GM18505 (cell line): ENCODE data around the gene TRIM36.
A peak's percentile ranks its signal among the peaks of the same experiment; 100 is the strongest.

Source experiments
- ATAC-seq: cut with Tn5 transposase; IDR thresholded peaks from one replicate; pipeline ENCODE4 v1.9.1; 2021; ENCODE audit not compliant: unreplicated experiment
- POLR2A ChIP-seq: IDR thresholded peaks from 4 replicates; pipeline ENCODE4 v1.6.1; 2011; ENCODE audit warnings: borderline replicate concordance; ENCODE audit not compliant: insufficient read depth, insufficient read length; ENCODE audit errors: extremely low read depth

TRIM36 gene, protein sequence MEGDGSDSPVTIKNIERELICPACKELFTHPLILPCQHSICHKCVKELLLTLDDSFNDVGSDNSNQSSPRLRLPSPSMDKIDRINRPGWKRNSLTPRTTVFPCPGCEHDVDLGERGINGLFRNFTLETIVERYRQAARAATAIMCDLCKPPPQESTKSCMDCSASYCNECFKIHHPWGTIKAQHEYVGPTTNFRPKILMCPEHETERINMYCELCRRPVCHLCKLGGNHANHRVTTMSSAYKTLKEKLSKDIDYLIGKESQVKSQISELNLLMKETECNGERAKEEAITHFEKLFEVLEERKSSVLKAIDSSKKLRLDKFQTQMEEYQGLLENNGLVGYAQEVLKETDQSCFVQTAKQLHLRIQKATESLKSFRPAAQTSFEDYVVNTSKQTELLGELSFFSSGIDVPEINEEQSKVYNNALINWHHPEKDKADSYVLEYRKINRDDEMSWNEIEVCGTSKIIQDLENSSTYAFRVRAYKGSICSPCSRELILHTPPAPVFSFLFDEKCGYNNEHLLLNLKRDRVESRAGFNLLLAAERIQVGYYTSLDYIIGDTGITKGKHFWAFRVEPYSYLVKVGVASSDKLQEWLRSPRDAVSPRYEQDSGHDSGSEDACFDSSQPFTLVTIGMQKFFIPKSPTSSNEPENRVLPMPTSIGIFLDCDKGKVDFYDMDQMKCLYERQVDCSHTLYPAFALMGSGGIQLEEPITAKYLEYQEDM

DNA sequence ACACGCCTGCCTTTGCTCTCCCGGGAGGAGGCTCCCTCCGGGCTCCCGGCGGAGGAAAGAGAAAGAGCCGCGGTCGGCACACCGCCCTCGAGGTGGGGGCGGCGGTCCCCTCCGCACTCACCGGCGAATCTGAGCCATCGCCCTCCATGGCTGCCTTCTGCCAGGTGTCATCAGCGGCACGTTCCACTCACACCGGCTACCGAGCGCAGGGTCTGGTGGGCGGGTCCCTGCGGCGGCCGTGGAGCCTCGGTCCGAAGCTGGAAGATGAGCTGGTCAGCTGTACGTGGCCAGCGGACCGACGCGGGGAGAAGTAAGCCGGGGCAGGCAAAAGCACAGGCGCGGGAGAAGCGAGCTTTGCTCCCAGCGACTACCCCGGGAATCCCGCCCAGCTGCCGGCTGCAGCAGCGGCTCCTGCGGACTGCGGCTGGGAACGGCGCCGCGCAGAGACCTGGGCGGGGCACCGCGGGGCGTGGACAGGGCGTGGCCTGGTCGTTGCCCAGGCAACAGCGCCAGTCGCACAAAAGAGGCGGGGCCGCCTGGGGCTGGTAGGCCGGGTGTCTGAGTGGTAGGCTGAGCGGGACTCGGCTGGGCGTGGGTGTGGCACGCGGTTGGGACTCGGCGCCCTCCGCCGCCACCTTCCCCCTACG is at the start of gene TRIM36:
TSS of gene TRIM36 (minus strand) at position 422 of the 647 bp plus-strand sequence. CDS start at position 148, 274 bp downstream.
- TF ChIP-seq POLR2A: peak; percentile 34
- peak; percentile 98 for ATAC-seq

DNA sequence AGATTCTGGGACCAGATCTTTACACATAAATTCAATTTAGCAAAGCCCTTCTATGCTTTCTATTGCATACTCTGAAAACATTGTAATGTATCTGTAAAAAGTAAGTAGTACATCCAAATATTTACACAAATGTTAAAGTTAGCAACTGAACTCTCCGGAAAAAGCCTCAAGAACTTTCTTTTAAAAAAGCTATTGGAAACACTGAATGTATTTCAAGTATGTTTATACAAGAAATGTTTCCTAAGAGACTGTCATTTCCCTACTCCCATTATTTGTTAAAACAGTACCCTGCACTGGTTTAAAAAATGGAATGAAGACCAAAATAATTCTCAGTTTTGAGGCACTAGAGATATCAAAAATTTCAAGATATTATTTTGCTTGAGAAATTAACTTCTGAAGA is 44.8 kb upstream of the TRIM36 start:
- ATAC-seq: no peak
- no peak for TF ChIP-seq POLR2A

DNA sequence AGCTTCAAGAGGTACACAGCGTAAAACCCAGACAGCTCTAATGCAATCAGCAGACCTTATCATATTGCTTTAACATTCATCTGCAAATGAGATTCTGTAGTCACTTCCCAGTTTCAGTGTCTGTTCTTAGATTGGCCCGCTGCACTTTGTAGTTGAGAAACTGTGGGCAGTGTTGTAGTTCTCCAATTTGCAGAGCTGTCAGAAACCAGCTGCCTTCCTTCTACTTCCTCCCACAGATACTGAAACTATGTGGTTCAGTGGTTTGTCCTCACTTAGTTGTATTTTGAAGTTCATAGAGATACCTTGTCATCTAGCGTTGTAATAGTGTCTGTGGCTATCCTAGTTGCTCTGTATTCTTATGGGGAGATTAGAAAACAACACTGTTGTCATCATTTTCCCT is 39.6 kb upstream of the TRIM36 start:
- ATAC-seq: peak; percentile 99
- TF ChIP-seq POLR2A: no peak

DNA sequence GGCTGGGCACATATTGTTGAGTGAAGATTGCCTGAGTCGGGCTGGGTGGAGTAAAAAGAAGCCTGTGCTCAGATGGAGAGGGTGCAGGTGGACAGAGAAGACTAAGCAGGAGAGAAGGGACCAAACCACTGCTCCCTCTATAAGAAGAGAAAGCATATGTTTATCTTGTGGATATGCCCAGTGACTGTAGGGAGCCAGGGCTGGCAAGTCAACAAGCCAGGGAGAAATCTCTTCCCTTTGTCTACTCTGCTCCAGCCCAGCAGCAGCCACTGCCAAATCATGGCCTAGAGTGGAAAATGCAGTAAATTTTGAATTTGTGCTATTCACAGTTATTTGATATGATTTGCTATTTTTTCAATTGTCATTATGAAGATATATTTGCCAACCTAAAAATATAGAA is 33.2 kb upstream of the TRIM36 start:
- no peak for TF ChIP-seq POLR2A
- no peak for ATAC-seq

DNA sequence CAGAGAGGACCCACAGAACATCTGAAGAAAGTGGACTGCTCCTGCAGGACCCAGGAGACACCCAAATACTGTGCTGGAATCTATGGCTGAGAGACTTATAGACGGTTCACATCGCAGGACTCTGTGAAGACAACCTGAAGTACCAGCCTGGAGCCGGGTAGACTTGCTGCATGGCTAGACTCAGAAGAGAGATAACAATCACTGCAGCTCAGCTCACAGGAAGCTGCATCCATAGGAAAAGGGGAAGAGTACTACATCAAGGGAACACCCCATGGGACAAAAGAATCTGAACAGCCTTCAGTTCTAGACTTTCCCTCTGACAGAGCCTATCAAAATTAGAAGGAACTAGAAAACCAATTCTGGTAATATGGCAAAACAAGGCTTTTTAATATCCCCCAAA is 26.5 kb upstream of the TRIM36 start:
- no peak for TF ChIP-seq POLR2A

DNA sequence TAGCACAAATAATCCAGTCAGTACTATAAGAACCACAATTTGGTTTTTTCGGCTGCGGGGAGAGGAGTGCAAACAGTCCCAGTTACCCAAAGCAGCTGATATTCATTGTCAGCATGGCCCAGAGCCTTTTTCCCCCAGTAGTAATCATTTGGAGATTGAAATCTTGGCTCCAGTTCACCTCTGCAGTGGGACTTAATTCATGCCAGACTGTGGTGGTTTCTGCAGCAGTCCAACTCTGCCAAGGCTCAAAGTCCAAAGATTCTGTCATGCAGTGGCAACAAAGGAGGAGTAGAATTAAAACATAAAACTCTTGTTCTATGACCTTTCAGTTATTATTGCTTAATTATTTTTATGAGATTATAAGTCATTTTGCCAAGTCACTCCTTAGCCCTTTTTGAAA is 25.0 kb upstream of the TRIM36 start:
- no peak for TF ChIP-seq POLR2A
- ATAC-seq: no peak

More for the DNA sequence above, 26.5 kb upstream of the TRIM36 start:
- ATAC-seq: no peak

DNA sequence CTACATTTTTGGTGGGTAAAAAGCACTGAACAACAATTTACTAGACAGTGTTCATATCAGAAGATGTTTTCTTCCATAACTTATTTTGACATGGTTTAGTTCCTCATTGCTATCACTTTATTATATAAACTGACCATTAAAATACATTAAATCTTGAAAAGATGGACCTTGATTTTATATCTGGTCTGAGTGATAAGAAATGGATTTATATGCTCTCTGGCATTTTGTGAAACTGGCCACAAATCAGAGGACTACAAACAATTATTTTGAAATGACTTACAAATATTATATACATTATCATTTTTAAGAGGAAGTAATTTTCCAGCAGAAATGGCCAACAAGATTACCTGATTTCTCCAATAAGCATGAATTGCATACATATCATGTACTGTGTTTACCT is 23.6 kb upstream of the TRIM36 start:
- ATAC-seq: no peak
- no peak for TF ChIP-seq POLR2A

DNA sequence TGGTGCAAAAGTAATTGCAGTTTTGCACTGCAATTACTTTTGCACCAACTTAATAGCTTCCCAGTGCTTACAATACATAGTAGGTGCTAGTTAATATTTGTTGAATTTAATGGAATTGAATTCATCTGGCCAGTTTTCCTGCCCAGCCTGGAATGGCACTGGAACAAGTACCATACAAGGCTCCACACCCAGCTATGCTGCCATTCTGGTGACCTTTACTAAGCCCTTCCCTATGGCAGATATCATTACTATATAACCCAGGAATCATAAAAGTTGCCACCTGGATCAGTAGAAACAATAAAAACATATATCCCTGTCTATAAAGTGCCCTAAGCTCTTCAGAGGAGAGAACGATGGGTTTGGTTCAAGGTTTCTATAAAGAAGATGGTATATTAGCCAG is 22.4 kb upstream of the TRIM36 start:
- ATAC-seq: no peak
- TF ChIP-seq POLR2A: no peak

DNA sequence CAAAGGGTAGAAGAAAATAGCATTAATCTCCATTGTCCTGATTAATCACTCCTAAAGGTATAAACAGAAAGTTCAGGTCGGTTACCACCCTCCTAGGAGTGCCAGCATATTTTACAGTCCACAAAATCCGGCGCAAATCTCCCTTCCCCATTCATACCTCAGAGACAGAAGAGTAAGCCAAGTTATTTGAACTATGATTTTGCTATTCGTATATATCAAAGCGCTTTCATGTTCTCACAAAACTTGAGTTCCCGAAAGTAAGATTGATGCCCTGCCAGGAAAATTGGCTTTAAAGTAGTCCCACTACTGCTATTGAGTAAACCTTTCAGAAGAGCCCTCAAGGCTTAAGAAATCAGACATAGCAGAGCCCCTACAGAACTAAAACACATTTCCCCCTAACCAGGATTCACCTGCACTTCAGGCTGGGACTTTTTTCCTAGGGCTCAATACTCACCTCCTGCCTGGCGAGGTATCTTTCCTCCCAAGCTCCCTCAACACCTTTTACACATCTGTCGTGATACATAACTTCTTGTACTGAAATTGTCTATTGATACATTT is 21.8 kb upstream of the TRIM36 start:
- no peak for ATAC-seq
- no peak for TF ChIP-seq POLR2A

DNA sequence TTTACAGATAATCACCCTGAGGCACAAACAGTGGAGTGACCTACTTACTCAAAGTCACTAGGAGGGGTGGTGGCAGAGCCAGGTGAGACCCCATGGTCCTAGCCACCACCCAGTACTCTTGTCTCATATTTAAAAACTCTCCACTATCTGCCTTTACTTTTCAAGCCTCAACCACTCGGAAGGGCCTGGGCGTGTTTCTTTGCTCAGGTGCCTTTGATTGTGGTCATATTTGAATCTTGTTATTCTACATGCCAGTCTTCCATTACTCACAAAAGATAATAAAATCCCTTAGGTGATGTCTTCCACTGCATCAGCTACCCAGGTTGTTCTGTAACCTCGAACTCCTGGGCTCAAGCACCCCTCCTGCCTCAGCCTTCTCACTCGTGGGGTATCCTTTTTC is 20.7 kb upstream of the TRIM36 start:
- ATAC-seq: no peak
- no peak for TF ChIP-seq POLR2A

DNA sequence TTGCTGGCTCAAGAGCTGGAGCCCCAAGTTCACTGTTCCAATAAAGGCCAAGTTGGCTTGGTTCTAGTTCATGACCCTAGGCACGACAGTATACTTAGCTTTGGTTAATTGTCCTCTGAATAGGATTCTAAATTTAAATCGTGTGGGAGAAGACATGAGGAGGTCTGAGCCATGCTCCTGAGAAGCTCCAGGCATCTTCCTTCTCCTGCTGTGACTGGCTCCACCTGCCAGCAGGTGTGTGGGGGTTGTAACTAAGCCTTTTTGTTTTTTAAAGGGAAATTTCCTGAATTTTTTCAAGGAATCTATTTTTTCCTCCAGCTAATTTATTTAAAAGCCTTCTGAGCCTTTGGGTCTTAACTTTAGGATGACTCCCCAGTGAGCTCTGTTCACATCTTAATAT is 20.2 kb upstream of the TRIM36 start:
- no peak for ATAC-seq
- no peak for TF ChIP-seq POLR2A

DNA sequence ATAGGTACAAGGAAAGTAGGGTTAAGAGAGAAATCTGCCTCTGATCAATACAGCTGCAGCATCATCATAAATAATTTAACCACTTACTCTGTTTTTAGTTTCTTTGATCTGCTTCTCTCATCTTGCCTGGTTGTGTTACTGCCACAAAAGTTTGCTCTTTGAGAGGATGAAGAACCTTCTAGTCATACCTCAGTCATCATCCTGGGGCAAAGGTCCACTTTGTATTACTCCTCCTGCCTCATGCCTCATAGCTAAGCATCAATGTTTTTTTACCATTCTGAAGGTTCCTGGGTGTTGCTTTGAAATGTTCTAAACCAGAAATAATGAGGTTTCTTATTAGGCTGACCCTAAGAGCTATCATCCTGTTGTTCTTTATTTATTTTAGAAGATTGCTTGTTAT is 17.1 kb upstream of the TRIM36 start:
- no peak for TF ChIP-seq POLR2A
- ATAC-seq: no peak

DNA sequence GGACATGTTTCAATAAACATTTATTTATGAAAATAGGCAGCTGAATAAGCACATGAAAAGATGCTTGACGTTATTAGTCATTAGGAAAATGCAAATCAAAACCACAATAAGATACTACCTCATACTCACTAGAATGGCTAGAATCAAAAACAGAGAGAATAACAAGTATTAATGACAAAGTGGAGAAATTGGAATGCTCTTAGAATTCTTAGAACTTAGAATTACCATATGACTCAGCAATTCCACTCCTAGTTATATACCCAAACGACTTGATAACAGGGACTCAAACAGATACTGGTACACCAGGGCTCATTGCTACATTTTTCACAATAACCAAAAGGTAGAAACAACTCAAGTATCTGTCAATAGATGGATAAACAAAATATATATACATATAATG is 15.1 kb upstream of the TRIM36 start:
- ATAC-seq: no peak
- no peak for TF ChIP-seq POLR2A
